GM12878 (cell line): ENCODE data around the gene AGAP1.

Source experiments
- CBX3 ChIP-seq: fragments of 200-600 bp; sonication (generic); IDR thresholded peaks from 2 replicates; pipeline ENCODE4 v1.6.1; 2016; ENCODE audit warnings: low read depth, borderline replicate concordance
- HDAC2 ChIP-seq: fragments of 200-600 bp; sonication (generic); IDR thresholded peaks from 2 replicates; pipeline ENCODE4 v1.6.1; 2017
- IRF3 ChIP-seq: fragments of 450-650 bp; IDR thresholded peaks from 2 replicates; pipeline ENCODE4 v1.6.1; 2014; ENCODE audit warnings: mild to moderate bottlenecking
- YY1 ChIP-seq: IDR thresholded peaks from 2 replicates; pipeline ENCODE4 v1.6.1; 2011; ENCODE audit warnings: low read depth, mild to moderate bottlenecking, low read length
- TF ChIP-seq, protein P1 (sequence below): IDR thresholded peaks from 2 replicates; pipeline ENCODE4 v1.6.1; 2012; ENCODE audit warnings: low read depth, low read length, improper control_type of control experiment
- TF ChIP-seq, protein P2 (sequence below): IDR thresholded peaks from 2 replicates; pipeline ENCODE4 v1.6.1; 2011; ENCODE audit warnings: borderline replicate concordance, low read depth, mild to moderate bottlenecking, moderate library complexity, mixed read lengths, low read length; ENCODE audit not compliant: insufficient read depth; ENCODE audit errors: extremely low read length
- TF ChIP-seq, protein P3 (sequence below), 3 experiments: IDR thresholded peaks in 2 of 3; conservative IDR thresholded peaks in 1 of 3; 2 replicates each; pipeline ENCODE4 v1.5.1; 2011; ENCODE audit warnings: low read depth in 3 of 3, low read length in 3 of 3, mild to moderate bottlenecking in 3 of 3, control low read depth in 2 of 3, moderate library complexity in 2 of 3, inconsistent platforms in 1 of 3, mixed read lengths in 1 of 3; ENCODE audit not compliant: control insufficient read depth in 2 of 3, insufficient read depth in 1 of 3; ENCODE audit errors: extremely low read depth in 1 of 3

GRCh38 chr2:235497096-235497495 lies 3.3 kb downstream of the AGAP1 start:
- TF ChIP-seq IRF3 (no peak), YY1 (no peak), HDAC2 (no peak), CBX3 (no peak)
- TF ChIP-seq, protein P1, sequence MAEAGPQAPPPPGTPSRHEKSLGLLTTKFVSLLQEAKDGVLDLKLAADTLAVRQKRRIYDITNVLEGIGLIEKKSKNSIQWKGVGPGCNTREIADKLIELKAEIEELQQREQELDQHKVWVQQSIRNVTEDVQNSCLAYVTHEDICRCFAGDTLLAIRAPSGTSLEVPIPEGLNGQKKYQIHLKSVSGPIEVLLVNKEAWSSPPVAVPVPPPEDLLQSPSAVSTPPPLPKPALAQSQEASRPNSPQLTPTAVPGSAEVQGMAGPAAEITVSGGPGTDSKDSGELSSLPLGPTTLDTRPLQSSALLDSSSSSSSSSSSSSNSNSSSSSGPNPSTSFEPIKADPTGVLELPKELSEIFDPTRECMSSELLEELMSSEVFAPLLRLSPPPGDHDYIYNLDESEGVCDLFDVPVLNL: no peak
- TF ChIP-seq, protein P2, sequence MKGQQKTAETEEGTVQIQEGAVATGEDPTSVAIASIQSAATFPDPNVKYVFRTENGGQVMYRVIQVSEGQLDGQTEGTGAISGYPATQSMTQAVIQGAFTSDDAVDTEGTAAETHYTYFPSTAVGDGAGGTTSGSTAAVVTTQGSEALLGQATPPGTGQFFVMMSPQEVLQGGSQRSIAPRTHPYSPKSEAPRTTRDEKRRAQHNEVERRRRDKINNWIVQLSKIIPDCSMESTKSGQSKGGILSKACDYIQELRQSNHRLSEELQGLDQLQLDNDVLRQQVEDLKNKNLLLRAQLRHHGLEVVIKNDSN: no peak
- TF ChIP-seq, protein P3, sequence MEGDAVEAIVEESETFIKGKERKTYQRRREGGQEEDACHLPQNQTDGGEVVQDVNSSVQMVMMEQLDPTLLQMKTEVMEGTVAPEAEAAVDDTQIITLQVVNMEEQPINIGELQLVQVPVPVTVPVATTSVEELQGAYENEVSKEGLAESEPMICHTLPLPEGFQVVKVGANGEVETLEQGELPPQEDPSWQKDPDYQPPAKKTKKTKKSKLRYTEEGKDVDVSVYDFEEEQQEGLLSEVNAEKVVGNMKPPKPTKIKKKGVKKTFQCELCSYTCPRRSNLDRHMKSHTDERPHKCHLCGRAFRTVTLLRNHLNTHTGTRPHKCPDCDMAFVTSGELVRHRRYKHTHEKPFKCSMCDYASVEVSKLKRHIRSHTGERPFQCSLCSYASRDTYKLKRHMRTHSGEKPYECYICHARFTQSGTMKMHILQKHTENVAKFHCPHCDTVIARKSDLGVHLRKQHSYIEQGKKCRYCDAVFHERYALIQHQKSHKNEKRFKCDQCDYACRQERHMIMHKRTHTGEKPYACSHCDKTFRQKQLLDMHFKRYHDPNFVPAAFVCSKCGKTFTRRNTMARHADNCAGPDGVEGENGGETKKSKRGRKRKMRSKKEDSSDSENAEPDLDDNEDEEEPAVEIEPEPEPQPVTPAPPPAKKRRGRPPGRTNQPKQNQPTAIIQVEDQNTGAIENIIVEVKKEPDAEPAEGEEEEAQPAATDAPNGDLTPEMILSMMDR (IDR thresholded peaks at IDR 0.05 in 2 of 3, conservative IDR thresholded peaks at IDR 0.05 in 1 of 3; ENCODE audit: control insufficient read depth in 2 of 3, extremely low read depth in 1 of 3, insufficient read depth in 1 of 3, low read depth in 3 of 3, low read length in 3 of 3): no peak
